Lower lobe of right lung (tissue), 2 donors: ENCODE data around the gene DBH. TPM values are rescaled to one million over a fixed set of nuclear protein-coding genes. Genes with fewer than 3 reads are reported as not detected.

Experiments used
- ATAC-seq, 2 donors: fragments of 200-7000 bp; cut with Tn5 transposase; one replicate each; pipeline ENCODE4 v1.9.1; 2020 to 2022; ENCODE audit warnings: mild to moderate bottlenecking in 2 of 2, moderate library complexity in 2 of 2
- DNase-seq: peaks from one replicate; pipeline ENCODE4 v3.0.0-alpha.2; 2020
- H3K27ac ChIP-seq: fragments of 200-600 bp; one replicate; pipeline ENCODE4 v1.8.0; 2022
- H3K27me3 ChIP-seq: fragments of 200-600 bp; one replicate; pipeline ENCODE4 v1.8.0; 2022; ENCODE audit warnings: low read depth
- H3K36me3 ChIP-seq: fragments of 200-600 bp; one replicate; pipeline ENCODE4 v1.8.0; 2022; ENCODE audit warnings: mild to moderate bottlenecking
- H3K4me1 ChIP-seq: fragments of 200-600 bp; one replicate; pipeline ENCODE4 v1.8.0; 2022
- H3K4me3 ChIP-seq: fragments of 200-600 bp; one replicate; pipeline ENCODE4 v1.8.0; 2022; ENCODE audit warnings: mild to moderate bottlenecking
- H3K9me3 ChIP-seq: fragments of 200-600 bp; one replicate; pipeline ENCODE4 v1.8.0; 2022
- intact Hi-C: fragments of 100-400 bp; cut with DNase I; formaldehyde crosslinking; loops from one replicate; pipeline ENCODE4 v1.11.0; 2022
- total RNA-seq: library from RNA; stranded (reverse); fragmentation: NEBNext Ultra II Directional; extraction: Animal tissue kit (Norgen Biotek cat#: 25700); gene quantifications from one replicate; pipeline ENCODE4 v1.2.1, GENCODE V29; 2021
- TF ChIP-seq, protein P1 (sequence below): fragments of 200-600 bp; IDR thresholded peaks from one replicate; pipeline ENCODE4 v1.8.0; 2022; ENCODE audit warnings: antibody characterized with exemption, mild to moderate bottlenecking
- donor health status: DM: no; HTN: yes; CAD: no; lungs with severe emphysema.

Gene DBH
- total RNA-seq, 1 donor from 2014 or later, result not detected

DNA sequence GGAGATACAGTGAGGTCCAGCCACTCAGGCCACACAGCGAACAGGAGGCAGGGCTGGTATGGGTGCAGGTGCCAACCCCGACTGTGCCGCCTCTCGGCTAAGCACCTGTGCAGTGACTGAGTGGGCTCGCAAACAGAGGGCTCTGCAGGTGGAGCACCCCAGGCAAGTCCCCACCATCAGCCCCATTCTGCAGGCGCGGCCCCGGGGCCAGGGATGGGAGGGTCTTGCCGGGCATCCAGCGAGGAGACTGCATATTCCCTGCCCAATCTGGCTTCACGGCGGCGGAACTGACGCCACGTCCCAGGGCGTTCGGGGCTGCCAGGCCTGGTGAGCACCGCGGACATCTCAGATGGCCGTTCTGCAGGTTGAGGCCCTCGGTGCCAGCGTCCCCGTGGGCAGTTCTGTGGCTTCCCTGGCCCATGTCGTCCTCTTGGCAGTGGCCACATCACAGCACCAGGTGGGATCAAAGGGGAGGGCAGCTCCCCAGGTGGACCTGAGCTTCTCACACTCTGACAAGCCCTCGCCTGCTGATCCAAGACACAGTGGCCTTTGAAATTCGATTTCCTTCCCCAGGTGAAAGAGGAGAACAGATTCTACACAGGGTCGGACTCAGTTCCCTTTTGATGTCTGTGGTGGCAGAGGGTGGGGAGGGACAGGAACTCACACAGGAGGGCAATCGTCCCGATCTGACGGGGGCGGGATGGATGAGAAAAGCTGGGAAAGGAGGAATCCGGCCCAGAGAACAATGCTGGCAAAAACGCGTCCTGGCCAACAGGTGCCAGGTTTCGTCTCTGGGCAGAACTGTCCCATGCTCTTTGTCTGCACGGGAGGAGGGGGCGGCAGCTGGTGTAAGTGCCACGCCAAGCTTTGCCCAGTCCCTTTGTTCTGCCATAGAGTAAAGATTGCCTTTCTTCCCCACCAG is 18.8 kb downstream of the DBH start:
- no peak for DNase-seq
- intact Hi-C loops, result no loop called here
- peaks cover 17% of the 10 kb centered on the region for H3K4me1 ChIP-seq
- no peaks in the 10 kb centered on the region for H3K9me3 ChIP-seq
- H3K4me3 ChIP-seq, result no peak overlapping the region
- no peak overlapping the region for H3K27ac ChIP-seq
- no peak for ATAC-seq
- peaks cover 48% of the 10 kb centered on the region for H3K27me3 ChIP-seq
- no peaks in the 10 kb centered on the region for H3K36me3 ChIP-seq
- TF ChIP-seq, protein P1, sequence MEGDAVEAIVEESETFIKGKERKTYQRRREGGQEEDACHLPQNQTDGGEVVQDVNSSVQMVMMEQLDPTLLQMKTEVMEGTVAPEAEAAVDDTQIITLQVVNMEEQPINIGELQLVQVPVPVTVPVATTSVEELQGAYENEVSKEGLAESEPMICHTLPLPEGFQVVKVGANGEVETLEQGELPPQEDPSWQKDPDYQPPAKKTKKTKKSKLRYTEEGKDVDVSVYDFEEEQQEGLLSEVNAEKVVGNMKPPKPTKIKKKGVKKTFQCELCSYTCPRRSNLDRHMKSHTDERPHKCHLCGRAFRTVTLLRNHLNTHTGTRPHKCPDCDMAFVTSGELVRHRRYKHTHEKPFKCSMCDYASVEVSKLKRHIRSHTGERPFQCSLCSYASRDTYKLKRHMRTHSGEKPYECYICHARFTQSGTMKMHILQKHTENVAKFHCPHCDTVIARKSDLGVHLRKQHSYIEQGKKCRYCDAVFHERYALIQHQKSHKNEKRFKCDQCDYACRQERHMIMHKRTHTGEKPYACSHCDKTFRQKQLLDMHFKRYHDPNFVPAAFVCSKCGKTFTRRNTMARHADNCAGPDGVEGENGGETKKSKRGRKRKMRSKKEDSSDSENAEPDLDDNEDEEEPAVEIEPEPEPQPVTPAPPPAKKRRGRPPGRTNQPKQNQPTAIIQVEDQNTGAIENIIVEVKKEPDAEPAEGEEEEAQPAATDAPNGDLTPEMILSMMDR, result no peak

DNA sequence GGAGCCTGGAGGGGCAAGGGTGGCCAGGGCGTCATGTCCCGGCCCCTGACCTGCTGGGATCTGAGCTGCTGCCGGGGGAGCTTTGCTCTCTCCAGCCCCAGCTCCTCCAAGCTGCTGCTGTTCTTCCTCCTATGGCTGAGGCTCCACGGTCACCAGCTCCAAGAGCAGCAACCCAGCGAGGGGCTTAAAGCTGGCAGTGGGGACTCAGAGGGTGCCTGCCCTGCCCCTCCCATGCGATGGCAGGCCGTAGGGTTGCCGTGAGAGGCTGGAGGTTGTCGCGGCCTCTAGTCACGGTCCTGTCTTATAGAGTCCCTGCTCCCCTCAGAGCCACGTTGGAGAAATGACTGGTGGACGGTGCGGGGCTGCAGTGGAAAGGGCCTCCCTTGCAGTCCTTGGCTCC is 19.5 kb downstream of the DBH start:
- Histone ChIP-seq H3K27me3 (peaks cover 48% of the 10 kb centered on the region), H3K9me3 (no peaks in the 10 kb centered on the region), H3K4me1 (peaks cover 17% of the 10 kb centered on the region), H3K4me3 (no peak overlapping the region), H3K36me3 (no peaks in the 10 kb centered on the region), H3K27ac (no peak overlapping the region)
- no peak for ATAC-seq
- intact Hi-C loops, result no loop called here
- no peak for DNase-seq
- TF ChIP-seq, protein P1, result no peak

DNA sequence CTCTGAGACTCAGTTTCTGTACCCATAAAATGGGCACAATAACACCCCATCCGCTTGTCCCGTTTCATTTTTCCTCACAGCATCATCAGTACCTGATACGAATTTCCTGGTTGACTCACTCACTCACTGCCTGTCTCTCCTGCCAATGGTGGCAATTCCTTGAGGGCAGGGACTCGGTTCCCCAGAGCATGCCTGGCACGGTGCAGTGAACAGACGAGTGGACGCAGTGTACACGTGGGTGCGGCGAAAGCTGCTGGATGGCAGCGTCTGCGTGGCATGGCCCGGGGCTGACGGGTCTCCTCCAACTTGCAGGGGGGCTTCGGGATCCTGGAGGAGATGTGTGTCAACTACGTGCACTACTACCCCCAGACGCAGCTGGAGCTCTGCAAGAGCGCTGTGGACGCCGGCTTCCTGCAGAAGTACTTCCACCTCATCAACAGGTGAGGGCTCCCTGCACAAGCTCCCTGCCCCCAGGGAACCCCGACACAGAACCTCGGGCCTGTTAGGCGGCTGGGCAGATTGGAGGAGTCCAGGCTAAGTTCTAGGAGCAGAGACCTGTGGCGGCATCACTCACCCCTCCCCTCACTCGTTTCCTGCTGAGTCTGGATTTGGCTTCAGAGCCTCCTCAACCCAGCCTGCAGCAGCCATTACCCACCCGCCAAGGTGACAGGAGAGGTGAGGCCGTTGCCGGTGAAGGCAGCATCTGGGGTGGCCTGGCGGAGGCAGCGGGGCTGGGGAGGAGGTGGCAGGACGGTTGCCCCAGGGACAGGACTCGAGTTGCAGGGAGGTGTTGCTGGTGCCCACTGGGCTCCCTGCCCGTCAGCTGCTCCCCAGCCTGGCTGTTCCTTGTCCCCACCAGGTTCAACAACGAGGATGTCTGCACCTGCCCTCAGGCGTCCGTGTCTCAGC is 20.3 kb downstream of the DBH start:
- Histone ChIP-seq H3K27ac (no peak overlapping the region), H3K36me3 (no peaks in the 10 kb centered on the region), H3K4me3 (no peak overlapping the region), H3K4me1 (peaks cover 17% of the 10 kb centered on the region), H3K9me3 (no peaks in the 10 kb centered on the region), H3K27me3 (peaks cover 43% of the 10 kb centered on the region)
- DNase-seq (no peak), ATAC-seq (no peak)
- TF ChIP-seq, protein P1, result no peak
- intact Hi-C loops, result no loop called here

DNA sequence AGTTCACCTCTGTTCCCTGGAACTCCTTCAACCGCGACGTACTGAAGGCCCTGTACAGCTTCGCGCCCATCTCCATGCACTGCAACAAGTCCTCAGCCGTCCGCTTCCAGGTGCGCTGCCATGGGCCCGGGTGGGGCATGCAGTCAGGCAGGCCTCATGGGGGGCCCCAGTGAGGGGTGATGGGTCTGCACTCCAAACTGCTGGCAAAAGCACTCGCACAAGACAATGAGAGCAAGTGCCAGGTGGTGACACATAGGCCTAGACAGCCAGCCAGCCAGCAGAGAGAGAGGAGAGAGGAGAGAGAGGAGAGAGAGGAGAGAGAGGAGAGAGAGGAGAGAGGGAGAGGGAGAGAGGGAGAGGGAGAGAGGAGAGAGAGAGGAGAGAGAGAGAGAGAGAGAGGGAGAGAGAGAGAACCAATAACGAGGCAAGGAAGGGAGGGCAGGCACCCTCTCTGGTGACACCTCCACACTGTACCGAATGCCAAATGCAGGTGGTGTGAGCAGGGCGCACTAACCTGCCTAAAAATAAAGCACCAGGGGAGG is 21.0 kb downstream of the DBH start:
- no peaks in the 10 kb centered on the region for H3K36me3 ChIP-seq
- TF ChIP-seq, protein P1, result no peak
- peaks cover 17% of the 10 kb centered on the region for H3K4me1 ChIP-seq
- no peaks in the 10 kb centered on the region for H3K9me3 ChIP-seq
- H3K27ac ChIP-seq, result no peak overlapping the region
- H3K4me3 ChIP-seq, result no peak overlapping the region
- peaks cover 40% of the 10 kb centered on the region for H3K27me3 ChIP-seq
- intact Hi-C loops, result no loop called here
- ATAC-seq, result no peak
- peak; percentile 32 for DNase-seq
